Thoracic aorta (tissue), 2 donors: ENCODE data around the gene SGSM2. TPM values are rescaled to one million over a fixed set of nuclear protein-coding genes. Genes with fewer than 3 reads are reported as not detected.

Experiments
- ATAC-seq: fragments of 150-250 bp; one replicate; pipeline ENCODE4 v1.8.0; 2017; ENCODE audit warnings: low read depth; ENCODE audit not compliant: insufficient number of reproducible peaks, low FRiP score
- DNase-seq: peaks from one replicate; pipeline ENCODE4 v3.0.0-alpha.2; 2020; ENCODE audit warnings: low spot score
- H3K27ac ChIP-seq, 2 donors: fragments of 200-600 bp; sonication (generic); 1 replicate in 1 of 2; 2 replicates in 1 of 2; pipeline ENCODE4 v1.5.1; 2016; ENCODE audit warnings: mild to moderate bottlenecking in 2 of 2, moderate library complexity in 2 of 2
- H3K27me3 ChIP-seq: fragments of 200-600 bp; sonication (generic); replicated peaks from 2 replicates; pipeline ENCODE4 v1.6.0; 2016; ENCODE audit warnings: mild to moderate bottlenecking; ENCODE audit not compliant: insufficient read depth
- H3K36me3 ChIP-seq: fragments of 200-600 bp; sonication (generic); one replicate; pipeline ENCODE4 v1.5.1; 2016
- H3K4me1 ChIP-seq, 2 donors: fragments of 200-600 bp; sonication (generic); 1 replicate in 1 of 2; 2 replicates in 1 of 2; pipeline versions ENCODE4 v1.5.1 to v1.6.0; 2016; ENCODE audit warnings: low read depth in 2 of 2, mild to moderate bottlenecking in 1 of 2; ENCODE audit not compliant: control insufficient read depth in 1 of 2
- H3K4me3 ChIP-seq: fragments of 200-600 bp; sonication (generic); 2 replicates; pipeline ENCODE4 v1.5.1; 2016; ENCODE audit warnings: mild to moderate bottlenecking
- H3K9me3 ChIP-seq: fragments of 200-600 bp; sonication (generic); 2 replicates; pipeline ENCODE4 v1.5.1; 2016
- CTCF ChIP-seq: fragments of 200-600 bp; sonication (generic); IDR thresholded peaks from one replicate; pipeline ENCODE4 v1.5.1; 2019; ENCODE audit warnings: antibody characterized with exemption
- total RNA-seq, 2 donors: library from RNA; depleted of rRNA; stranded (reverse); fragments of >200 nt; gene quantifications; one replicate each; pipeline versions ENCODE4 v1.1.0 to v1.2.3, GENCODE V29; 2016

Gene SGSM2
- total RNA-seq, 2 donors from 2014 or later = 58.1 to 70.3 TPM

- ATAC-seq = no peak
- no peak for TF ChIP-seq CTCF
Measured at GRCh38 chr17:2346475-2346874, 9.2 kb downstream of the SGSM2 start.

GRCh38 chr17:2347805-2348685, 10.7 kb downstream of the SGSM2 start:
- no peak for DNase-seq
- no peak for ATAC-seq
- no peaks in the 10 kb centered on the region for H3K36me3 ChIP-seq
- H3K27ac ChIP-seq = no peak overlapping the region
- H3K4me3 ChIP-seq = no peak overlapping the region
- TF ChIP-seq CTCF = no peak
- no peaks in the 10 kb centered on the region for H3K4me1 ChIP-seq
- no peaks in the 10 kb centered on the region for H3K27me3 ChIP-seq
- H3K9me3 ChIP-seq = no peaks in the 10 kb centered on the region

More at GRCh38 chr17:2346475-2346874, 9.2 kb downstream of the SGSM2 start:
- H3K4me3 ChIP-seq = no peak overlapping the region
- no peaks in the 10 kb centered on the region for H3K4me1 ChIP-seq
- no peaks in the 10 kb centered on the region for H3K36me3 ChIP-seq
- H3K27ac ChIP-seq = no peak overlapping the region
- no peak for DNase-seq
- H3K9me3 ChIP-seq = no peaks in the 10 kb centered on the region
- no peaks in the 10 kb centered on the region for H3K27me3 ChIP-seq

- Histone ChIP-seq H3K27ac (no peak overlapping the region), H3K4me1 (no peaks in the 10 kb centered on the region), H3K27me3 (no peaks in the 10 kb centered on the region), H3K9me3 (no peaks in the 10 kb centered on the region), H3K4me3 (no peak overlapping the region), H3K36me3 (no peaks in the 10 kb centered on the region)
- DNase-seq (no peak), ATAC-seq (no peak)
- no peak for TF ChIP-seq CTCF
Measured at GRCh38 chr17:2351269-2351668, 14.0 kb downstream of the SGSM2 start.

GRCh38 chr17:2354311-2354710, 17.0 kb downstream of the SGSM2 start:
- no peaks in the 10 kb centered on the region for H3K9me3 ChIP-seq
- H3K27ac ChIP-seq = no peak overlapping the region

More at GRCh38 chr17:2354311-2354710, 17.0 kb downstream of the SGSM2 start:
- DNase-seq = no peak
- H3K4me1 ChIP-seq = no peaks in the 10 kb centered on the region
- no peaks in the 10 kb centered on the region for H3K27me3 ChIP-seq
- no peak overlapping the region for H3K4me3 ChIP-seq
- no peak for ATAC-seq
- TF ChIP-seq CTCF = no peak
- H3K36me3 ChIP-seq = no peaks in the 10 kb centered on the region
